Ascending aorta (tissue), 2 donors: ENCODE results near the gene PLEKHO2. TPM values are rescaled to one million over a fixed set of nuclear protein-coding genes. Genes with fewer than 3 reads are reported as not detected.

Experiments
- DNase-seq, 2 donors: peaks; one replicate each; pipeline ENCODE4 v3.0.0-alpha.2; 2019; ENCODE audit warnings: low spot score in 2 of 2
- H3K27ac ChIP-seq, 2 donors: fragments of 200-600 bp; sonication (generic); one replicate each; pipeline ENCODE4 v1.5.1; 2016 to 2017; ENCODE audit warnings: mild to moderate bottlenecking in 1 of 2
- H3K27me3 ChIP-seq: fragments of 200-600 bp; sonication (generic); one replicate; pipeline ENCODE4 v1.5.1; 2017
- H3K36me3 ChIP-seq, 2 donors: fragments of 200-600 bp; sonication (generic); one replicate each; pipeline ENCODE4 v1.5.1; 2016
- H3K4me1 ChIP-seq, 2 donors: fragments of 200-600 bp; sonication (generic); one replicate each; pipeline ENCODE4 v1.5.1; 2016 to 2017; ENCODE audit warnings: mild to moderate bottlenecking in 1 of 2
- H3K4me3 ChIP-seq, 2 donors: fragments of 200-600 bp; sonication (generic); one replicate each; pipeline ENCODE4 v1.5.1; 2016 to 2017; ENCODE audit warnings: mild to moderate bottlenecking in 1 of 2
- H3K9me3 ChIP-seq, 2 donors: fragments of 200-600 bp; sonication (generic); one replicate each; pipeline ENCODE4 v1.5.1; 2016
- intact Hi-C: fragments of 100-400 bp; cut with DNase I; formaldehyde crosslinking; loops from one replicate; pipeline ENCODE4 v1.15.1; 2023
- total RNA-seq: library from RNA; depleted of rRNA; stranded (reverse); fragments of >200 nt; gene quantifications from one replicate; pipeline ENCODE4 v1.1.0, GENCODE V29; 2016
- TF ChIP-seq, protein P1 (sequence below), 3 experiments: fragments of 200-600 bp in 2 of 3; fragments of 450-650 bp in 1 of 3; sonication (generic) in 2 of 3; IDR thresholded peaks; one replicate each; pipeline ENCODE4 v1.5.1; 2016 to 2019; ENCODE audit warnings: antibody characterized with exemption in 3 of 3, mild to moderate bottlenecking in 1 of 3, moderate library complexity in 1 of 3

PLEKHO2 gene
- total RNA-seq, 1 donor from 2014 or later, result 41.4 TPM

DNA sequence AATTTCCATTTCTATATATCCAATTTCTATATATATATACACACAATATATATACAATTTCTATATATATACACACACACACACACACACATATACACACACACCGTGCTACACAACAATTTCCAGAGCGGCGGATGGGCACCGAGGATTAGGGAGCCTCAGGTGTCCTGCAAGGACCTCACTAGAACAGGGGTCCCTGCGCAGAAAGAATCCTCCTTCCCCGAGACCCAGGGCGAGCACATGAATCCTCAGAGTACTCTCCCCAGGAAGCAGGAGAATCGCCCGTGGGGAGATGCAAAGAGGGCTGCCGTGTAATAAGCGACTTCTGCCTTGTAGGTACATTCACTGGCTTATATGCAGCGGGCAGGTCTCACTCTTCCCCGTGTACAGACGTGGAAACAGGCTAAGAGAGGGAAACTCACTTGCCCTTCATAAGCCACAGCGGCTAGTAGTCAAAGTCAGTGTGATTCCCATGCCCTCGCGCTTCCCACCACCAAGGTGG, 16.7 kb upstream of the PLEKHO2 start:
- H3K27ac ChIP-seq, result no peak overlapping the region
- TF ChIP-seq, protein P1, sequence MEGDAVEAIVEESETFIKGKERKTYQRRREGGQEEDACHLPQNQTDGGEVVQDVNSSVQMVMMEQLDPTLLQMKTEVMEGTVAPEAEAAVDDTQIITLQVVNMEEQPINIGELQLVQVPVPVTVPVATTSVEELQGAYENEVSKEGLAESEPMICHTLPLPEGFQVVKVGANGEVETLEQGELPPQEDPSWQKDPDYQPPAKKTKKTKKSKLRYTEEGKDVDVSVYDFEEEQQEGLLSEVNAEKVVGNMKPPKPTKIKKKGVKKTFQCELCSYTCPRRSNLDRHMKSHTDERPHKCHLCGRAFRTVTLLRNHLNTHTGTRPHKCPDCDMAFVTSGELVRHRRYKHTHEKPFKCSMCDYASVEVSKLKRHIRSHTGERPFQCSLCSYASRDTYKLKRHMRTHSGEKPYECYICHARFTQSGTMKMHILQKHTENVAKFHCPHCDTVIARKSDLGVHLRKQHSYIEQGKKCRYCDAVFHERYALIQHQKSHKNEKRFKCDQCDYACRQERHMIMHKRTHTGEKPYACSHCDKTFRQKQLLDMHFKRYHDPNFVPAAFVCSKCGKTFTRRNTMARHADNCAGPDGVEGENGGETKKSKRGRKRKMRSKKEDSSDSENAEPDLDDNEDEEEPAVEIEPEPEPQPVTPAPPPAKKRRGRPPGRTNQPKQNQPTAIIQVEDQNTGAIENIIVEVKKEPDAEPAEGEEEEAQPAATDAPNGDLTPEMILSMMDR (IDR thresholded peaks at IDR 0.05), result no peak
- H3K9me3 ChIP-seq, result no peaks in the 10 kb centered on the region
- peak overlapping the region; percentile 54 to 72 for H3K4me3 ChIP-seq
- no peaks in the 10 kb centered on the region for H3K36me3 ChIP-seq
- no peaks in the 10 kb centered on the region for H3K27me3 ChIP-seq
- peaks cover 7 to 20% of the 10 kb centered on the region in 2 donors for H3K4me1 ChIP-seq
- intact Hi-C loops, result loop anchor here (2.0 kb wide), 1 partner anchor 16 kb away; the partner anchor contains the start of gene PLEKHO2
- no peak for DNase-seq

DNA sequence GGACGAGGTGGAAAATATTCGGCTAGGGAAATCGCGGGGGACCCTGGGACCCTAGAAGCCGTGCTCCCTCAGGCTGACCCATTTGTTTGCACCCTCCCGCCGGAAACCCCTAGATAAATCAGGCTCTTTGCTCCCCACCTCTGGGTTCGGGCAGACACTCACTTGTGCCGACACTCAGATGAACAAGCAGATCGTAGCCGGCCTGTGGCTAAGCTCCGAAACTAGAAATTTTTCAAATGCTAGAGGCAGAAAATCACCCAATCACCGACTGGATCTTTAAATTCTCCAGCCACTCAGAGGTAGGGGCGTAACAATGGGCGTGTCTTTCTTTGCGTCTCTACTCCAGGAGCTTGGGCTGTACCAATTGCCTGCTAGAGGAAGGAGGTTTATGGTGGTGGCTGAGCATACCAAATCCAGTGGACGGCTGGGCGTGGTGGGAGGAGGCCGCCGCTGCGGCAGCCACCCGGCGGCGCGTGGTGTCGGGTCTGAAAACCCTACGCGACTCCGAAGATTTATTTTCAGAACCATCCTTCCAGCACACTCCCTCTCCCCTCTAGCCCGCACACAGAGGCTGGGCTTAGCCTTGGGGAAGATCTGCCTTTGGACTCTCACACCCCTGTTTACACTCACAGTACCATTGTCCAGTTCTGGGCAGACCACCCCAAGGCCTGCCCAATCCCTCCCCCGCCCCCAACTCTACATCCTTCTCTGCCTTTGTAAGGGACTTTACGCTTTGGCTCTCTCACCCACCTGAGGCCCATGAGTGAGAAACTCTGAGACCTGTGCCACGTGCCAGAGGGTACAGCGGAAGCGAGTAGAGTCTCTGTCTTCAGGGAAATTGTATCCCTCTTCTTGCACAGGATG, 16.1 kb upstream of the PLEKHO2 start, which contains the start of gene PIF1:
TSS of gene PIF1 (minus strand) at position 217 of the 864 bp plus-strand sequence. CDS start 1,312 bp downstream, outside the sequence.
- Histone ChIP-seq H3K4me3 (peak within 1 kb of the TSS; percentile 72 to 76), H3K4me1 (peaks cover 7 to 20% of the 10 kb centered on the region in 2 donors), H3K36me3 (no peaks in the 10 kb centered on the region), H3K27ac (peak within 1 kb of the TSS; percentile 4 to 35), H3K9me3 (no peaks in the 10 kb centered on the region), H3K27me3 (no peaks in the 10 kb centered on the region)
- intact Hi-C loops, result loop anchor here (2.0 kb wide), 1 partner anchor 15 kb away; the partner anchor contains the start of gene PLEKHO2
- TF ChIP-seq, protein P1 (IDR thresholded peaks at IDR 0.05), result no peak
- peak; percentile 79 to 97 for DNase-seq

DNA sequence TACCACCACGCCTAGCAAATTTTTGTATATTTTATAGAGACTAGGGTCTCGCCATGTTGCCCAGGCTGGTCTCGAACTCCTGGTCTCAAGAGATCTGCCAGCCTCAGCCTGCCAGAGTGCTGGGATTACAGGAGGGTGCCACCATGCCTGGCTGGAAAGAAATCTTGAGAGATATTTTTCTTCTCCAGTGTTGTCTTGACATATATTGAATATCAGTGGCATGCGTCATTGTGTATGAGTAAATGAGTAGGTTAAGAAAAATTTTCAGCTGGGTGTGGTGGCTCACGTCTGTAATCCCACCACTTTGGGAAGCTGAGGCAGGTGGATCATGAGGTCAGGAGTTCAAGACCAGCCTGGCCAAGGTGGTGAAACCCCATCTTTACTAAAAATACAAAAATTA, 12.7 kb upstream of the PLEKHO2 start:
- no peak for DNase-seq
- intact Hi-C loops, result no loop called here
- H3K27ac ChIP-seq, result no peak overlapping the region
- no peaks in the 10 kb centered on the region for H3K36me3 ChIP-seq
- H3K27me3 ChIP-seq, result no peaks in the 10 kb centered on the region
- TF ChIP-seq, protein P1 (IDR thresholded peaks at IDR 0.05), result no peak
- H3K4me1 ChIP-seq, result peaks cover 4 to 12% of the 10 kb centered on the region in 2 donors
- H3K9me3 ChIP-seq, result no peaks in the 10 kb centered on the region
- H3K4me3 ChIP-seq, result no peak overlapping the region

DNA sequence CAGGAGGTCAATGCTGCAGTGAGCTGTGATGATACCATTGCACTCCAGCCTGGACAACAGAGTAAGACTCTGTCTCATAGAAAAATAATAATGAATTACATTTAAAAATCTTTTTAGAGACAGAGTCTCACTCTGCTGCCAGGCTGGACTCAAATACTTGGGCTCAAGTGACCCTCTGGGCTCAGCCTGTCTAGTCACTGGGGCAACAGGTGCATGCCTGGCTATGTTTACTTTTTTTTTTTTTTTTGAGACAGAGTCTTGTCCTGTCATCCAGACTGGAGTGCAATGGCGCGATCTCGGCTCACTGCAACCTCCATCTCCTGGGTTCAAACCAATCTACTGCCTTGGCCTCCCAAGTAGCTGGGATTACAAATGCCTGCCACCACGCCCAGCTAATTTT, 8.0 kb upstream of the PLEKHO2 start:
- no peak for DNase-seq
- peaks cover 0 to 7% of the 10 kb centered on the region in 2 donors for H3K4me1 ChIP-seq
- H3K4me3 ChIP-seq, result no peak overlapping the region
- intact Hi-C loops, result no loop called here
- no peaks in the 10 kb centered on the region for H3K36me3 ChIP-seq
- no peaks in the 10 kb centered on the region for H3K9me3 ChIP-seq
- no peaks in the 10 kb centered on the region for H3K27me3 ChIP-seq
- TF ChIP-seq, protein P1 (IDR thresholded peaks at IDR 0.05), result no peak
- no peak overlapping the region for H3K27ac ChIP-seq

DNA sequence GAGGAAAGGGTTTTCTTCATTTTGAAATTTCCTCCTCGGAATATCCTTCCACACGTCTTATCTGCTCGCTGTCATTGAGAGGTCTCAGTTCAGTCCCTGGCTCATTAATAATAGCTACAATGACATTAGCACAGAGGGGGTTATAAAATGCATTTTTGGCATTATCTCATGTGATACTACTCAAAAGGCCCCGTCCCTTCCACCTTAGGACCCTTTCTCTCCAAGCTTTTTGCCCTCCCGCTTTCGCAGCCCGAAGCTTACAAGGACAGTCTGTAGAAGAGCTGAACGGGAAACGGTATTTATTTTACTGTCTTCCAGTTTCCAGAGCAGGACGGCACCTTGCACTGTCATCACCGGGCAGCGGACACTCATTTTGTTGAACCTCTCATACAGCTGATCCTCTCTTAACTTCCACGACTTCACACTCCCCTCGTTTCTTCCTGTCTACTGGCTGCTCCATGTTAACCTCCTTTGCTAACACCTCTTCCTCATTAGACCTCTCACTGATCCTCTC, 5.6 kb upstream of the PLEKHO2 start:
- intact Hi-C loops, result no loop called here
- DNase-seq, result no peak
- Histone ChIP-seq H3K36me3 (no peaks in the 10 kb centered on the region), H3K27ac (peak overlapping the region; percentile 9 to 75), H3K27me3 (no peaks in the 10 kb centered on the region), H3K4me1 (peaks cover 0 to 13% of the 10 kb centered on the region in 2 donors), H3K4me3 (peak overlapping the region; percentile 31 to 39), H3K9me3 (no peaks in the 10 kb centered on the region)
- TF ChIP-seq, protein P1 (IDR thresholded peaks at IDR 0.05), result no peak
